GM23248 (cell line): ENCODE measurements around the gene CUL1.

Source experiments
- EZH2 ChIP-seq: fragments of 200-600 bp; sonication (generic); IDR thresholded peaks from 2 replicates; pipeline ENCODE4 v1.6.1; 2018; ENCODE audit warnings: antibody characterized with exemption, mild to moderate bottlenecking; ENCODE audit not compliant: insufficient read depth, poor library complexity, severe bottlenecking
- EZH2phosphoT487 ChIP-seq: fragments of 200-600 bp; sonication (generic); IDR thresholded peaks from 2 replicates; pipeline ENCODE4 v1.6.1; 2018; ENCODE audit warnings: antibody characterized with exemption, moderate library complexity, mild to moderate bottlenecking, low read depth; ENCODE audit not compliant: insufficient read depth

DNA sequence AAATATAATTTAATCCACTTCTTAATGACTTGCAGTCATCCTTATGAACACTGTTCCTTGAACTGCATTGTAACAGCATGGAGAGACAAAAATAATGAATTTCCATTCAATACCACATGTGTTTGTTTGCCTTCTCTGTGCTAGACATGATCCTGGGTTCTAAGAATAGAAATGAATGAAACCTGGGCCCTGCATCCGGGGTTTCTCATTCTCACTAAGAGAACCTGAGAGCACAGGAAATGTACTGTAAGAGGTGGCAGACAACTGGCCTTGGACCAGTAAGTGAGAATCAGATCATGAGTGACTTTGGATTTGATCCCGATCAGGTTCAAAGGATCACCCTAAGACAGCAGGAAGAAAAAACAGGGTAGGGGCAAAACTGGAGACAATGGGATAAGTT, 37.2 kb upstream of the CUL1 start:
- TF ChIP-seq EZH2, result no peak
- no peak for TF ChIP-seq EZH2phosphoT487
